ENCODE measurements around the gene DDX51. TPM values are rescaled to one million over a fixed set of nuclear protein-coding genes. Genes with fewer than 3 reads are reported as not detected.

DDX51 gene
- total and polyA plus RNA-seq, 2 of the 13 experiments (the other 11 are each of a cell fraction or from before 2014, with no cell fraction given): 10.1 TPM

GRCh38 chr12:132144115-132144809 is at the start of gene DDX51, which contains the start of gene NOC4L (continued):
- TF ChIP-seq PRDM10 (CRISPR knock-in tag; IDR thresholded peaks at IDR 0.05; ENCODE audit: low read depth): 0 out of 2 replicates have a peak, but pooled peaks have one; percentile 48
- TF ChIP-seq ZNF44 (CRISPR knock-in tag; IDR thresholded peaks at IDR 0.05): peak; percentile 90; the same call in 1 of the 2 replicates
- TF ChIP-seq SMARCC2 (IDR thresholded peaks at IDR 0.05): 0 out of 2 replicates have a peak, but pooled peaks have one; percentile 44
- TF ChIP-seq ZNF24 (IDR thresholded peaks at IDR 0.05): no peak
- TF ChIP-seq CEBPG (CRISPR knock-in tag; IDR thresholded peaks at IDR 0.05): peak; percentile 60
- TF ChIP-seq PHF8 (CRISPR knock-in tag; IDR thresholded peaks at IDR 0.05): peak; percentile 93
- peak; percentile 52; the same call in 1 of the 2 replicates for TF ChIP-seq ZNF557 (CRISPR knock-in tag; IDR thresholded peaks at IDR 0.05)
- no peak for TF ChIP-seq ZNF333 (CRISPR knock-in tag; IDR thresholded peaks at IDR 0.05; ENCODE audit: borderline replicate concordance)
- peak; percentile 65; the same call in 1 of the 2 replicates for TF ChIP-seq ZNF777 (CRISPR knock-in tag; IDR thresholded peaks at IDR 0.05)
- TF ChIP-seq, protein P1, sequence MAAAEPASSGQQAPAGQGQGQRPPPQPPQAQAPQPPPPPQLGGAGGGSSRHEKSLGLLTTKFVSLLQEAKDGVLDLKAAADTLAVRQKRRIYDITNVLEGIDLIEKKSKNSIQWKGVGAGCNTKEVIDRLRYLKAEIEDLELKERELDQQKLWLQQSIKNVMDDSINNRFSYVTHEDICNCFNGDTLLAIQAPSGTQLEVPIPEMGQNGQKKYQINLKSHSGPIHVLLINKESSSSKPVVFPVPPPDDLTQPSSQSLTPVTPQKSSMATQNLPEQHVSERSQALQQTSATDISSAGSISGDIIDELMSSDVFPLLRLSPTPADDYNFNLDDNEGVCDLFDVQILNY (CRISPR knock-in tag; conservative IDR thresholded peaks at IDR 0.05): peak; percentile 77; the same call in 1 of the 2 replicates
- no peak for TF ChIP-seq ZNF749 (CRISPR knock-in tag; IDR thresholded peaks at IDR 0.05; ENCODE audit: borderline replicate concordance)
- peak; percentile 70 for TF ChIP-seq BATF2 (CRISPR knock-in tag; IDR thresholded peaks at IDR 0.05)
- no peak for TF ChIP-seq ZNF619 (CRISPR knock-in tag; IDR thresholded peaks at IDR 0.05)
- TF ChIP-seq ZNF407 (CRISPR knock-in tag; IDR thresholded peaks at IDR 0.05; ENCODE audit: not compliant biosample characterization): peak; percentile 39
- no peak for TF ChIP-seq ZFP1 (CRISPR knock-in tag; IDR thresholded peaks at IDR 0.05)
- TF ChIP-seq GATAD1 (CRISPR knock-in tag; IDR thresholded peaks at IDR 0.05): peak; percentile 99
- 0 out of 2 replicates have a peak, but pooled peaks have one; percentile 77 for TF ChIP-seq ZNF232 (CRISPR knock-in tag; IDR thresholded peaks at IDR 0.05; ENCODE audit: borderline replicate concordance)
